Measurements from ENCODE around the gene CARHSP1. TPM values are rescaled to one million over a fixed set of nuclear protein-coding genes. Genes with fewer than 3 reads are reported as not detected.

Gene CARHSP1
- total RNA-seq, 1 experiment from 2014 or later, result 182 TPM

DNA sequence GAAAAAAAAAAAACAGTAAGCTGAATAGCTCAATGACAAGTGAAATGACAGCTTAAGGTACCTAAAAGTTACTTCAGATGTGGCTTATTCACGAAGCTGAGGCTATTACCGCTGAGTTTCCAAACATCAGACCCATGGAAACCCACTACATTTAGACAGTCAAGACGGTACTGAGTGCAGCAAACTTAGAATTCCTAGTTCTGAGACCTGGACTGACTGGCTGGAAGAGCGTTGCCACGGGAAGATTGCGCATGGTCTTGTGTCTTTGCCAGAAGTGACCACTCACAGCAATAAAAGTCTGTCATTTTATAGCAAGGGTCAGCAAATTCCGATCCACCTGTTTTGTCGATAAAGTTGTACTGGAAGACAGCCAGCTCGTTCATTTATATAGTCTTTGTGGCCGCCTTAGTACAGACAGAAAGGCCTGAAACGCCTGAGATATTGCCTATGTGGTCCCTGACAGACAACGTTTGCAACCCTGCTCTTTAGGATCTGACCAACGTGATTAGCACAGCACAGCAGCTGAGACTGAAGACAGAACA, 32.6 kb upstream of the CARHSP1 start:
- no peaks in the 10 kb centered on the region for H3K4me1 ChIP-seq (replicated peaks)
- peaks cover 94% of the 10 kb centered on the region for H3K36me3 ChIP-seq
- no peak overlapping the region for H3K4me3 ChIP-seq
- H3K27ac ChIP-seq, result no peak overlapping the region
- no peaks in the 10 kb centered on the region for H3K9me3 ChIP-seq (replicated peaks)
- H3K27me3 ChIP-seq (replicated peaks), result no peaks in the 10 kb centered on the region
- DNase-seq (ENCODE audit: low read depth in 1 of 2, low spot score in 2 of 2), result no peak

DNA sequence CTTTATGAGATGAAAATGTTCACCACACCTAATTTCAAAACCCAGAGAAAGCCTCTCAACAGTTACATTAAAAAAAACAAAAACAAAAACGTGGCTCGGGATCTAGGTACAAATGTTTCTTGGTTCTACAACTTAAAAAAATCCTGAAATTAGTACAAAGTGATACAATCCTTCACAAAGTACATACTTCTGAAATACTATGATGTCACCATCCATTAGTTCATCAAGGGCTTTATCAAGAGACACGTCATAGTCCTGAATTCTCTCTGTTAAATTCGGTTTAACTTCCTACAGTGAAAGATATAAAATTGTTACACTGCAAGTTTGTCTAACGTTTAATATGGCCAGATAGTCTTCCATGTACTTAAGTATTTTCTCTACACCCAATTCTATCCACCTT, 31.5 kb upstream of the CARHSP1 start:
- Histone ChIP-seq H3K4me1 (replicated peaks) (no peaks in the 10 kb centered on the region), H3K27me3 (replicated peaks) (no peaks in the 10 kb centered on the region), H3K27ac (no peak overlapping the region), H3K36me3 (peaks cover 94% of the 10 kb centered on the region), H3K4me3 (no peak overlapping the region), H3K9me3 (replicated peaks) (no peaks in the 10 kb centered on the region)
- DNase-seq (ENCODE audit: low read depth in 1 of 2, low spot score in 2 of 2), result no peak

DNA sequence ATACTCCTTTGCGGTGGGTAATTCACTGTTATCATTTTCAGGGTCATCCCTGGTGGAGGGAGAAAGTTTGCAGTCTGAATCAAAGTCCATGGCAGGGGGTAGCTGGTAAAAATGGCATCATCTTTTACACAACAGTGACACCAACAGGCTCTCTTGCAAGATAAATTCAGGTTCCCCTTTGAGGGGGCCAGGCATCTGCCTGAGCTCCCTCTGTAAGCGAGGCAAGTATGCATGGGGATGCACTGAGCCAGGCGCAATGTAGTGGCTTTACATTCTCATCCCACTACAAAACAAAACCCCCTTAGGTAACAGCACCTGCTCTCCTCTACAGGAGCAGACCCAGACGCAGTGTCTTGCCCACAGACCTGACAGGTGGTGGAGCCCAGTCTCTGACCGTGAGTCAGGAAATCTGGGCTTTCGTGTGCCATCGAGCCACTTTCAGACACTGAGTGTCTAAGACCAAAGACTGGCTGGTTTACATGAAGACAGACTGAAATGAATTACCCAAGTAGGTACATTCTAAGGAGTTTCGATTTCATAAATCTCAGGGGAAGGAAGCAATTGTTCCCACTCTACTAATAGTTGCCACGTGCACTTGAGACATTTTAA, 31.0 kb upstream of the CARHSP1 start:
- no peaks in the 10 kb centered on the region for H3K9me3 ChIP-seq (replicated peaks)
- H3K36me3 ChIP-seq, result peaks cover 94% of the 10 kb centered on the region

DNA sequence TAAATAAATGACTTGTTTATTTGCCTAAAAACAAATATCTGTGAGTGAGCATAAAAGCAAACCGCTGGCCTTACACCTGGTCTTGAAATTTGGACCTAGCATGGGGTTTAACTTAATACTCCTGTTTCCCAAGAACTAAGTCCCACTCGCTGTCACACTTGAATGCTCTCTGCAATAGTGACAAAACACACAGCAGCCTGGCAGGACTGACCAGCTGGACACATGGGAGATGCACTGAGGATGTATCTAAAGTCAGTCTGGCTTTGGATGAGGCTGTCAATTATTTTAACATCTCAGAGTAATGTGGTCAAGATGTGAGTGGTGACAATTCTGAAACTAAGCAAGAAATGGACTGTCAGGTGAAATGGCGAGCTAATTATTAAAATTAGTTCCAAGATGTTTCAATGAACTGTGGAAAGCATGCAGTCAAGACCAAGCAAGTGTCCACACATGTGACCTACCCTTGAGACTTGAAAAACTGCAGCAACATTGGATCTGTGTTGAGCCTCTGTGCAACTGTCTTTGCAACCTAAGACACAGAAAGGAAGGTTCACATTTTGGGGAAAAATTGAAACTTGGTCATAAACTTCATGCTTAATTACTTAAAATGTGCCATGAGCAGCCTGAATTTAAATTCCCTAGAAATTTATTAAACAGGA, 30.0 kb upstream of the CARHSP1 start:
- no peaks in the 10 kb centered on the region for H3K9me3 ChIP-seq (replicated peaks)
- H3K36me3 ChIP-seq, result peaks cover 96% of the 10 kb centered on the region
- no peaks in the 10 kb centered on the region for H3K4me1 ChIP-seq (replicated peaks)
- H3K4me3 ChIP-seq, result no peak overlapping the region
- H3K27me3 ChIP-seq (replicated peaks), result no peaks in the 10 kb centered on the region
- no peak for DNase-seq (ENCODE audit: low read depth in 1 of 2, low spot score in 2 of 2)
- H3K27ac ChIP-seq, result no peak overlapping the region

More for the DNA sequence above, 31.0 kb upstream of the CARHSP1 start:
- Histone ChIP-seq H3K27me3 (replicated peaks) (no peaks in the 10 kb centered on the region), H3K4me1 (replicated peaks) (no peaks in the 10 kb centered on the region), H3K4me3 (no peak overlapping the region), H3K27ac (no peak overlapping the region)
- no peak for DNase-seq (ENCODE audit: low read depth in 1 of 2, low spot score in 2 of 2)

DNA sequence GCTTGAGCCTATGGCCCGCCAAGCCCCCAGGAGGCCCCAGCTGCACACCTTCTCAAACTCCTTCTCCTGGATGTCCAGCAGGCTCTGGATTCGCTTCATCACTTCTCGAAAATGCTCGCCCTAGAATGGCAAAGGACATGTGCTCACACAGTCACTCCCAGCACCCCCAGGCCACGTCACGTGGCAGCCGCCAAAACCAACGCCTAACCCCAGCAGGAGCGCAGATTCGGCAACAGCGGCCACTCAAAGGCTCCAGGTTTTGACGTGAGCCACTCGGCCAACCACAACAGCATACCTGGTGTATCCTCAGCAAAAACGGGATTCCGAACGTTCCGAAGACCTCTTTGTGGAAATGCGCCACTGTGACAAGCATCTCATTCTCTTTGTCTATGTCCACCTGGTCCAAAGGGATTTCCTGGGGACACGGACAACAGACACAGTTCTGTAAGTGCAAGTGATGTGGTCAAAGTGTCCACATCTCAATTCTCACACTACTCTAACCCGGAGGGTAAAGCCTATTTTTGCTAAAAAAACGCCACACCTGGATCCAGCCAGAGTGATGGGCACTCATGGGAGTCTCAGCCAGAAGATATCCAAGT, 26.0 kb upstream of the CARHSP1 start:
- no peak for DNase-seq (ENCODE audit: low read depth in 1 of 2, low spot score in 2 of 2)
- Histone ChIP-seq H3K4me1 (replicated peaks) (no peaks in the 10 kb centered on the region), H3K27ac (no peak overlapping the region), H3K9me3 (replicated peaks) (no peaks in the 10 kb centered on the region), H3K4me3 (no peak overlapping the region), H3K27me3 (replicated peaks) (no peaks in the 10 kb centered on the region), H3K36me3 (peaks cover 97% of the 10 kb centered on the region)

DNA sequence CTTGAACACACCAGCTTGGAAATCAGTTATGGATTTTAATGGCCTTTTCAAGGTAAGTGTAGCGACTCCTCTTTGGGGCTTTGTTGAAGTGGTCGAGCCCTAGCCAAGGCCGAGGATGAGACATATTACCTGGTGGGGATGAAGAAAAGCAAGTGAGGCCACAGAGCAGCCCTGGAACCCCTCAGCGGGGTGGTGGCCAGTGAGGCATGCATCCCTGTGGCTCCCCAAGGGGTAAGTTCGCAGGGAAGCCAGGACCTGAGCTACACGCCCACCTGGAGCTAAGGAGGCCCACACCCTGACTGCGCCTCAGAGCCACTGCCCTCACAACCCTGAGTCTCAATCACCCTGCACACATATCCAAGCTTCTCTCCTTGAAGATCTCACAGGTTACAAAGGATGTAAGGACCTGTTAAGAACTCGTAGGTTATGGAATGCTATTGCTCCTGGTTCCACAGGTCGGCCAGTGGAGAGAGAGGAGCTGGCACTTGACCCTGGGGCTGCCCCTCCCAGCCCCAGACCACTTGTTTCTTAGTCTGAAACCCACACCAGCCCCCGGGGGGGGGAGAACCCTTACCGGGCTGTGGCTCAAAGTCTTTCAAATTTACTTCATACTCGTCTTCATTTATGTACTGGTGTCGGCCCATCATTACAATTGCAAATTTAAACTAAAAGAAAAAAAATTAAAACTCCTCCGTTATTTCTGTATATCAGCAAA, 25.3 kb upstream of the CARHSP1 start:
- H3K27ac ChIP-seq, result no peak overlapping the region
- H3K4me3 ChIP-seq, result no peak overlapping the region
- no peaks in the 10 kb centered on the region for H3K27me3 ChIP-seq (replicated peaks)
- no peak for DNase-seq (ENCODE audit: low read depth in 1 of 2, low spot score in 2 of 2)
- H3K9me3 ChIP-seq (replicated peaks), result no peaks in the 10 kb centered on the region
- H3K36me3 ChIP-seq, result peaks cover 97% of the 10 kb centered on the region
- H3K4me1 ChIP-seq (replicated peaks), result peaks cover 1% of the 10 kb centered on the region

DNA sequence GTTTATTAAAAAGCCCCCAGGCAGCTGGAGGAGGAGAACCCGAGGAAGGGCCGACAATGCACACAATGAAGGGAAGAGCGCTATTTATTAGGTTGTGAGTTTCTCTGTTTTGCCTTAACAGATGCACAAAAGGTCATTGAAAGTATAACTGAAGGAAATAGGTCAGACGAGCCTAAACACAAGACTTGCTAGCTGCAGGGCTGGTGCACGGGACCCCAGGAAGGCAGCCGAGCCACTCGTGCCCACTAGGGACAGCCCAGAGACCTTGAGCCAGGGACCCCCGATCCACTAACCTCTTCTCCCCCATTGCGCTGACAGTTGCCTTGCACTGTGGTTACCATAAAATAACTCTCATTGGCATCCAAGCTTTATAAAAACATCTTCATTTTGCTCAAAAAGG, 24.6 kb upstream of the CARHSP1 start:
- H3K27ac ChIP-seq, result no peak overlapping the region
- no peak for DNase-seq (ENCODE audit: low read depth in 1 of 2, low spot score in 2 of 2)
- no peaks in the 10 kb centered on the region for H3K9me3 ChIP-seq (replicated peaks)
- peaks cover 8% of the 10 kb centered on the region for H3K4me1 ChIP-seq (replicated peaks)
- no peak overlapping the region for H3K4me3 ChIP-seq
- no peaks in the 10 kb centered on the region for H3K27me3 ChIP-seq (replicated peaks)
- peaks cover 91% of the 10 kb centered on the region for H3K36me3 ChIP-seq

DNA sequence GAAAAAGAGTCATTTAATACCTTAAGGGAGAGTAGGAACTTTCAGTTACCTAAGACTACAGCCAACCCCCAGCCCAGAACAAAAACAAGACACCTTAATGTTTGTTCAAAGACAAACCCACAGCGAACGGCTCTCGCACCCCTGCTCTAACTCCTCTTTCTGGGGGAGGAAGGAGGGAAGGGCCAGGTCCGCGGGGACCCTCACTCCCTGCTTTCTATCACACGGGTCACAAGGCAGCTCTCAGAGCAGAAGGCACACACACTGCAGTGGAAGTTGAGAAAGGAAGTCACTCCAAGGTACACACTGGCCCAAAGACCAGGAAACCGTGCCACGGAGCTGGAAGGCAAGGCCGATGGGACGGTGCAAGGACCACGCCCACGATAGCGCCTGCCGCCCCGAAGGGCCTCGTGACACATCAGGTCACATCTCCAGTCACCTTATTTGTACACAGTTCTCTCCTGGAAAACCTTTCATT, 23.3 kb upstream of the CARHSP1 start:
- H3K4me1 ChIP-seq (replicated peaks), result peaks cover 21% of the 10 kb centered on the region
- H3K27ac ChIP-seq, result no peak overlapping the region
- DNase-seq (ENCODE audit: low read depth in 1 of 2, low spot score in 2 of 2), result no peak
- H3K36me3 ChIP-seq, result peaks cover 88% of the 10 kb centered on the region
- no peaks in the 10 kb centered on the region for H3K9me3 ChIP-seq (replicated peaks)
- no peaks in the 10 kb centered on the region for H3K27me3 ChIP-seq (replicated peaks)
- H3K4me3 ChIP-seq, result no peak overlapping the region

DNA sequence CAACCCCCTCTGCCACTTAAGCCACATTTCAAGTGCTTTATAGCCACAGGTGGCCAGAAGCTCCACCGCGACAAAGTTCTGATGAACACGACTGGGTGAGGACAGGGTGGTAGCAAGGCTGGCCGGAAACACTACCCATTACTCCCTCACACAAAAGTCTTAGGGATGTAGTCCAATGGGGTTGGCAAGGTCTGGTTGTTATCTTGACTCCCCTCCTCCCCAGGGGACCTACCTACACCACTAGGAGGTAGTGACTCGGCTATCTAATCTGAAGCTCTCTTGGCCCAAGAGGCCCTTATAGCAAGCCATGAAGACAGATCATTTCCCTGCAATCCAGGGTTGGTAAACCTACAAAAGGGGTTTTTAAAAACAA, 21.7 kb upstream of the CARHSP1 start:
- H3K9me3 ChIP-seq (replicated peaks), result no peaks in the 10 kb centered on the region
- peaks cover 72% of the 10 kb centered on the region for H3K36me3 ChIP-seq
- no peak for DNase-seq (ENCODE audit: low read depth in 1 of 2, low spot score in 2 of 2)
- peaks cover 37% of the 10 kb centered on the region for H3K4me1 ChIP-seq (replicated peaks)
- no peak overlapping the region for H3K4me3 ChIP-seq
- no peak overlapping the region for H3K27ac ChIP-seq
- H3K27me3 ChIP-seq (replicated peaks), result no peaks in the 10 kb centered on the region

DNA sequence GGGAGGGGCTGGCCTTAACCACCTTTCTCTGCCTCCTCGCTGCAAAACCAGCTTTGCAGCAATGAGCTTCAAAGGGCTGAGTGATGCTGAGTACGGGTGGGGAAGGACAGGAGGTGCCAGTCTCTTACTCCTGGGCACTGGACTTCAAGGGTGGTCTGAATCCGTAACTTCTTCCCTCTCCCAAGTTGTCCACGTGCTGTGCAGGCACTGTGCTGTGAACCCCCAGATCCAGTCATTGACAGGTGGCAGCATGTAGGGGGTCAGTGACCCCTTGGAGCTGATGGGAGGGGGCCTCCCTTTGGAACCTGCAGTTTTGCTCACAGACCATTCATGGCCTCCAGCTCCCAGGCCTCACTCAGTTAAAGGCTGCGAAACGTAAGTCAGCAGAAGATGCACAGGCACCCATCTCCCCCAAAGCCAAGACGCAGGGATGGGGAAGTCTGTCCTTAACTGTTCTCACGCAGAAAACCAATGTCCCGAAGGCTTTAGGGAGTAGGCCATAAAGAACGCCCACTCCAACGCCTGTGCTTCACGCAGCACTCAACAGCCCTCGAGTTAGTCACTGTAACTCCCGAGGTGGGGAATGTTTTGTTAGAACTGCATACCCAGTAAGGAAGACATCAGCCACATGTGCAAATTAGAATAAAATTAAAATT, 21.2 kb upstream of the CARHSP1 start:
- H3K36me3 ChIP-seq, result peaks cover 67% of the 10 kb centered on the region
- no peak for DNase-seq (ENCODE audit: low read depth in 1 of 2, low spot score in 2 of 2)
- H3K27me3 ChIP-seq (replicated peaks), result no peaks in the 10 kb centered on the region
- H3K4me3 ChIP-seq, result no peak overlapping the region
- H3K9me3 ChIP-seq (replicated peaks), result no peaks in the 10 kb centered on the region
- H3K4me1 ChIP-seq (replicated peaks), result peaks cover 42% of the 10 kb centered on the region
- H3K27ac ChIP-seq, result no peak overlapping the region

DNA sequence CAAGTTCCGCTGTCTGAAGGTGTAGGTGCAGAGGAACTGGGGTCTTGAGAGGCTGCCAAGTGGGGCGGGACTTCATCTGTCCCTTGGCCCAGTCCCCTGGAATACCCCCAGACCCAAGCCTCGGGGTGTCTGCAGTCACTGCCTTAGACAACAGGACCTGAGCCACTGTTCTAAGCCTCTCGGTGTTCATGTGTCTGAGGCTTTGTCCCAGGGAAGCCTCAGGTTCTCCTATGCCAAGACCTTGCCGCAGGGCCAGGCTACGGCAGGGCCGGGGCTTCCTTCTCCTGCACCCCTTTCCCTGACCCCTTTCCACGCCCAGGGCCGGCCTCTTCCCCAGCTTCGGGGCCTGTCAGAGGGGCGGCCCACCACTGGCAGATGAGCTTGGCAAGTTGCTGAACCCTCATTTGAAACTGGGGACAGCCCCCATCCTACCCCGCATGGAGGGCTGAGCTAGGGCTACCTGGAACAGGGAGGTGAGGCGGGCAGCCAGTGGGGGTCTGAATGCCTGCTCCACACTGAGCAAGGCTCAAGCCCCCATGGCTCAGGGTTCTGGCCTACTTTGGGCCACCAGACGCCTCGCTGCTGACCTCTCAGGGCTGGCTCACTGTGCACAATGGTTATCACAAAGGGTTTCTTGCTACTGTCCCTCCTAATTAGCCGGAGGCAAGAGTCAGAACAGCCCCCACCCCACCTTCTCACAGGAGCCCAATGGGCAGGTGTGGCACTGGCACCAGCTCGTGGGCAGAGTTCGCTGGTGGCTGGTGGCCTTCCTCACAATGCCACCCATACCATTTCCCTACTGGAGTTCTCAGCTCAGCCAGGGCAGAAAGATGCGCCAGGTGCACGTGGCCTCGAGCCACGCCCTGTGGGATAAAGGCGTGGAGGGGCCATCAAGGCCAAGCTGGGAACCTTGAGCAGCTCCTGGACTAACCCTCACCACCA, 20.4 kb upstream of the CARHSP1 start:
- H3K27me3 ChIP-seq (replicated peaks), result no peaks in the 10 kb centered on the region
- H3K4me3 ChIP-seq, result no peak overlapping the region
- H3K4me1 ChIP-seq (replicated peaks), result peaks cover 50% of the 10 kb centered on the region
- H3K9me3 ChIP-seq (replicated peaks), result no peaks in the 10 kb centered on the region
- DNase-seq (ENCODE audit: low read depth in 1 of 2, low spot score in 2 of 2), result no peak
- no peak overlapping the region for H3K27ac ChIP-seq
- peaks cover 59% of the 10 kb centered on the region for H3K36me3 ChIP-seq

DNA sequence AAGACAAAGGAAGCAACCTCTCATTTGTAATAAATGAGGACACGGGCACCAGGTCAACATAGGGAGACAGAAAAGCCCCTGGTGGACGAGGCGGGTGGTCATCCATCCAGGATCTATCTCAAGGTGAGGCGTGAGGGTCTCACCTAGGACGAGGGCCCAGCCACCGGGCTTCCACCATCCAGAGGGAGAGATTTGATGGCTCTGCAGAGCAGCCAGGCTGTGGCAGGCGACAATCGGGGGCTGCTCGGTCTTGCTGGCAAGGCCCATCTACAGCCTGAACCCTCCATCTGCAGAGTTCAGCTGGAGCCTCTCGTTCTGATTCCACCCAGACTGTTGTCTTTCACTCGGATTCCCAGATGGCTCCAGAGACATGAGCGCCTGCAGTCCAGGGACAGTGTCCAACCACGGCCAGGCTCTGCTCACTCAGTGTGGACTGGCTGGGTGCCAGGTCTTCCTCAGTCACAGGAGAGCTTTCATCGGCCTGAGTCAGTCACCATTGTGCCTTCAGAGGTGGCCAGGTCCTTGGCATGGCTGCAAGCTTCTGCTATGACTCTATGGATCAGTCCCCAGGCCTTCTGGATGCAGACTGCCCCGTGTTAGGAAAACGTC, 19.2 kb upstream of the CARHSP1 start:
- Histone ChIP-seq H3K4me1 (replicated peaks) (peaks cover 57% of the 10 kb centered on the region), H3K27ac (no peak overlapping the region), H3K36me3 (peaks cover 48% of the 10 kb centered on the region), H3K4me3 (no peak overlapping the region), H3K9me3 (replicated peaks) (no peaks in the 10 kb centered on the region), H3K27me3 (replicated peaks) (no peaks in the 10 kb centered on the region)
- DNase-seq (ENCODE audit: low read depth in 1 of 2, low spot score in 2 of 2), result peak; percentile 66 to 92
